OCI-LY7 (cell line): Measurements from ENCODE around the gene PTPN14.

Experiments
- EZH2phosphoT487 ChIP-seq: fragments of 200-600 bp; sonication (generic); IDR thresholded peaks from 2 replicates; pipeline ENCODE4 v1.6.1; 2018; ENCODE audit warnings: low read depth, borderline replicate concordance, mild to moderate bottlenecking, mixed run types, antibody characterized with exemption, low read length, moderate library complexity, mixed read lengths
- TF ChIP-seq, protein P1 (sequence below): fragments of 200-600 bp; sonication (generic); conservative IDR thresholded peaks from 2 replicates; pipeline ENCODE4 v1.5.1; 2014; ENCODE audit warnings: mild to moderate bottlenecking, antibody characterized with exemption, low read length, moderate library complexity, mixed read lengths

DNA sequence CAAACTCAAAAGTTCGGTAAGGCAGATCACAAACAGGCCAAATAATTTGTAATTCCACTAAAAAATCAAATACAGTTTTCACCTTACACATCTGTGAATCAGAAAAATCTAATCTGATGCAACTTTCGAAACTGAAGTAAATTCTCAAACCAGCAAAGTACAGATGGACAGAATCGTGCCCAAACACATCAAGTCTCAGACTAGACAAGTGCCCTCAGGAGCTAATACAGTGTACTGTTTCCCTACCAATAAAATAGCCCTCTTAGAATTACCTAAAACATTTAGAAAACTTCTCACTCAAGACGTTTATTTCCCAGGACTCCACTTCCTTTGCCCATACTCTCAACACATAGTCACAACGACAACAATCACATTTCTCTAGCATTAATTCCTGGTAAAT is 136.3 kb downstream of the PTPN14 start:
- TF ChIP-seq, protein P1, sequence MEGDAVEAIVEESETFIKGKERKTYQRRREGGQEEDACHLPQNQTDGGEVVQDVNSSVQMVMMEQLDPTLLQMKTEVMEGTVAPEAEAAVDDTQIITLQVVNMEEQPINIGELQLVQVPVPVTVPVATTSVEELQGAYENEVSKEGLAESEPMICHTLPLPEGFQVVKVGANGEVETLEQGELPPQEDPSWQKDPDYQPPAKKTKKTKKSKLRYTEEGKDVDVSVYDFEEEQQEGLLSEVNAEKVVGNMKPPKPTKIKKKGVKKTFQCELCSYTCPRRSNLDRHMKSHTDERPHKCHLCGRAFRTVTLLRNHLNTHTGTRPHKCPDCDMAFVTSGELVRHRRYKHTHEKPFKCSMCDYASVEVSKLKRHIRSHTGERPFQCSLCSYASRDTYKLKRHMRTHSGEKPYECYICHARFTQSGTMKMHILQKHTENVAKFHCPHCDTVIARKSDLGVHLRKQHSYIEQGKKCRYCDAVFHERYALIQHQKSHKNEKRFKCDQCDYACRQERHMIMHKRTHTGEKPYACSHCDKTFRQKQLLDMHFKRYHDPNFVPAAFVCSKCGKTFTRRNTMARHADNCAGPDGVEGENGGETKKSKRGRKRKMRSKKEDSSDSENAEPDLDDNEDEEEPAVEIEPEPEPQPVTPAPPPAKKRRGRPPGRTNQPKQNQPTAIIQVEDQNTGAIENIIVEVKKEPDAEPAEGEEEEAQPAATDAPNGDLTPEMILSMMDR = no peak
- TF ChIP-seq EZH2phosphoT487 = no peak
